ENCODE data around the gene FMO1. TPM values are rescaled to one million over a fixed set of nuclear protein-coding genes. Genes with fewer than 3 reads are reported as not detected.
"Not testable (repeated sequence)": the region's sequence is repeated elsewhere in the genome, so short reads cannot be mapped to it uniquely, and the experiment has no call there.

FMO1 gene
- total RNA-seq, 1 experiment from 2014 or later: not detected

DNA sequence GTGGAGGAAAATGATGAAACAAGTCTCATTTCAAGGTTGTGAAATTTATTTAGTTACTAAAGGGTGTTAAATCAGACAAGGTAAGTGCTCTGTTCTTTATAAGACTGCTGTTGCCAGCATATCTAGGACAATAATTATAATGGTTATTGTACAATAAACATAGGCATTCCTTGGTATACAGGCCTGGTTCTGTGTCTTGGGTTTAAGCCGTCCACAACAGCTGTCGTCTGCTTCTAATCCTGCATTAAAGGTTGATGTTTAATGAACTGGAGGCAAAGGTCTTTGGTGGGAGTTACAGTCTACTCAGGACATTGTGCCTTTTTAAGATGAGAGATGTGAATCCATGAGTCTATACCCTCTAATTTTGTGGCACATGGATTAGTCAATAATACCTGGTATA is 42.3 kb downstream of the FMO1 start:
- Histone ChIP-seq H3K36me3 (ENCODE audit: low read depth, low read length) (no peaks in the 10 kb centered on the region), H3K4me2 (ENCODE audit: low read length) (no peak overlapping the region), H3K9me2 (replicated peaks; ENCODE audit: low read length) (no peaks in the 10 kb centered on the region), H3F3A (ENCODE audit: low read length, unreplicated experiment) (no peaks in the 10 kb centered on the region), H3K4me3 (ENCODE audit: low read length) (no peak overlapping the region), H2AFZ (ENCODE audit: low read length) (no peak overlapping the region), H3K9ac (ENCODE audit: low read length) (no peak overlapping the region), H3K79me2 (ENCODE audit: low read length) (no peaks in the 10 kb centered on the region), H3K27me3 (ENCODE audit: low read length) (peaks cover 60% of the 10 kb centered on the region), H3K4me1 (ENCODE audit: insufficient read depth, low read length) (no peaks in the 10 kb centered on the region), H4K20me1 (ENCODE audit: low read length) (no peaks in the 10 kb centered on the region), H3K9me3 (ENCODE audit: low read length) (no peaks in the 10 kb centered on the region), H3K27ac (ENCODE audit: low read length) (no peak overlapping the region)
- TF ChIP-seq EZH2 (IDR thresholded peaks at IDR 0.05; ENCODE audit: low read length, unreplicated experiment): no peak
- TF ChIP-seq, protein P1, sequence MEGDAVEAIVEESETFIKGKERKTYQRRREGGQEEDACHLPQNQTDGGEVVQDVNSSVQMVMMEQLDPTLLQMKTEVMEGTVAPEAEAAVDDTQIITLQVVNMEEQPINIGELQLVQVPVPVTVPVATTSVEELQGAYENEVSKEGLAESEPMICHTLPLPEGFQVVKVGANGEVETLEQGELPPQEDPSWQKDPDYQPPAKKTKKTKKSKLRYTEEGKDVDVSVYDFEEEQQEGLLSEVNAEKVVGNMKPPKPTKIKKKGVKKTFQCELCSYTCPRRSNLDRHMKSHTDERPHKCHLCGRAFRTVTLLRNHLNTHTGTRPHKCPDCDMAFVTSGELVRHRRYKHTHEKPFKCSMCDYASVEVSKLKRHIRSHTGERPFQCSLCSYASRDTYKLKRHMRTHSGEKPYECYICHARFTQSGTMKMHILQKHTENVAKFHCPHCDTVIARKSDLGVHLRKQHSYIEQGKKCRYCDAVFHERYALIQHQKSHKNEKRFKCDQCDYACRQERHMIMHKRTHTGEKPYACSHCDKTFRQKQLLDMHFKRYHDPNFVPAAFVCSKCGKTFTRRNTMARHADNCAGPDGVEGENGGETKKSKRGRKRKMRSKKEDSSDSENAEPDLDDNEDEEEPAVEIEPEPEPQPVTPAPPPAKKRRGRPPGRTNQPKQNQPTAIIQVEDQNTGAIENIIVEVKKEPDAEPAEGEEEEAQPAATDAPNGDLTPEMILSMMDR (conservative IDR thresholded peaks at IDR 0.05; ENCODE audit: low read depth, low read length): no peak
- no peak for TF ChIP-seq EZH2phosphoT487 (IDR thresholded peaks at IDR 0.05; ENCODE audit: borderline replicate concordance, low read length)
- no TSS peak for BruUV-seq (replicated peaks)
- no peak for DNase-seq
- ChIA-PET CTCF (no interaction called here), POLR2A (ENCODE audit: unreplicated experiment) (no interaction called here)
- intact Hi-C loops (cut with micrococcal nuclease): no loop called here
- no peak for ATAC-seq

DNA sequence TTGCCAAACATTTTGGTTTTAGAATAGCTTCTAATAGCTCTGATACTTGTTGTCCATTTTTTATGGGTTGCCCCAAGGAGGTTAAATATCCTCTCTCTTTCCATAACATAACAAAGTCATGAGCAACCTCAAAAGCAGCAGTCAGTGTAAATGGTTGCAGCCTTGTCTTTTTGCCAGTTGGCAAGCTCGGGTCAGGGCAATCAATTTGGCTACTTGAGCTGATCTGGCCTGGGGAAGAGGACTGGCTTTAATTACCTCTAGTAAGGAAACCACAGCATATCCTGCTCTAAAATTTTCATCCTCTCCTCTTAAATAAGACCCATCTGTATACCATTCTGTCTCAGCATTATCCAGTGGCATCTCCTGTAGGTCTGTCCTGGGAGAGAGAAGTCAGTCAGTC is 44.5 kb downstream of the FMO1 start:
- CTCF ChIA-PET: no interaction called here
- H2AFZ ChIP-seq (ENCODE audit: low read length): no peak overlapping the region
- ATAC-seq: no peak
- H3K4me2 ChIP-seq (ENCODE audit: low read length): no peak overlapping the region
- no peaks in the 10 kb centered on the region for H3F3A ChIP-seq (ENCODE audit: low read length, unreplicated experiment)
- no peaks in the 10 kb centered on the region for H4K20me1 ChIP-seq (ENCODE audit: low read length)
- no peaks in the 10 kb centered on the region for H3K4me1 ChIP-seq (ENCODE audit: insufficient read depth, low read length)
- no peaks in the 10 kb centered on the region for H3K79me2 ChIP-seq (ENCODE audit: low read length)
- no peaks in the 10 kb centered on the region for H3K9me2 ChIP-seq (replicated peaks; ENCODE audit: low read length)
- H3K9ac ChIP-seq (ENCODE audit: low read length): no peak overlapping the region
- TF ChIP-seq, protein P1 (conservative IDR thresholded peaks at IDR 0.05; ENCODE audit: low read depth, low read length): no peak
- TF ChIP-seq EZH2 (IDR thresholded peaks at IDR 0.05; ENCODE audit: low read length, unreplicated experiment): no peak
- TF ChIP-seq EZH2phosphoT487 (IDR thresholded peaks at IDR 0.05; ENCODE audit: borderline replicate concordance, low read length): no peak
- no peaks in the 10 kb centered on the region for H3K36me3 ChIP-seq (ENCODE audit: low read depth, low read length)
- no peaks in the 10 kb centered on the region for H3K9me3 ChIP-seq (ENCODE audit: low read length)
- POLR2A ChIA-PET (ENCODE audit: unreplicated experiment): no interaction called here
- H3K4me3 ChIP-seq (ENCODE audit: low read length): no peak overlapping the region
- H3K27ac ChIP-seq (ENCODE audit: low read length): no peak overlapping the region
- intact Hi-C loops (cut with micrococcal nuclease): no loop called here
- no peak for DNase-seq
- no TSS peak for BruUV-seq (replicated peaks)
- peaks cover 79% of the 10 kb centered on the region for H3K27me3 ChIP-seq (ENCODE audit: low read length)

DNA sequence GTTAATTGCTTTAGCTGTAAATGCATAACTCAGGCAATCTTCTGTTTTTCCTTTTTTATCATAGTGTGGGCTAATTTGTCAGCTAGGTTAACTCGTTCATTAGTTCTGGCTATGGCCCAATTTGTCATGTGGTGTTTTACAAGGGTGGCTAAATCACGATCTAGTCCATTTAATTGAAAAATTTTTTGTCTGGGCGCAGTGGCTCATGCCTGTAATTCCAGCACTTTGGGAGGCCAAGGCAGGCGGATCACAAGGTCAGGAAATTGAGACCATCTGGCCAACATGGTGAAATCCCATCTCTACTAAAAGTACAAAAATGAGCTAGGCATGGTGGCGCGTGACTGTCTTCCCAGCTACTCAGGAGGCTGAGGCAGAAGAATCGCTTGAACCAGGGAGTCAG is 47.1 kb downstream of the FMO1 start:
- H3K4me1 ChIP-seq (ENCODE audit: insufficient read depth, low read length); H2AFZ ChIP-seq (ENCODE audit: low read length); H3K4me2 ChIP-seq (ENCODE audit: low read length); H4K20me1 ChIP-seq (ENCODE audit: low read length); BruUV-seq (replicated peaks); DNase-seq; ATAC-seq; H3K79me2 ChIP-seq (ENCODE audit: low read length); POLR2A ChIA-PET (ENCODE audit: unreplicated experiment); H3K27ac ChIP-seq (ENCODE audit: low read length); H3K9me2 ChIP-seq (replicated peaks; ENCODE audit: low read length); intact Hi-C loops (cut with micrococcal nuclease); H3K4me3 ChIP-seq (ENCODE audit: low read length); H3F3A ChIP-seq (ENCODE audit: low read length, unreplicated experiment); H3K36me3 ChIP-seq (ENCODE audit: low read depth, low read length); H3K9ac ChIP-seq (ENCODE audit: low read length): not testable (repeated sequence)
- H3K27me3 ChIP-seq (ENCODE audit: low read length): peaks cover 75% of the 10 kb centered on the region
- CTCF ChIA-PET: interaction anchor here (1.6 kb wide), 1 partner anchor 19 kb away, joined by 4 read pairs; the partner anchor contains the start of gene FMO4
- H3K9me3 ChIP-seq (ENCODE audit: low read length): peaks cover 15% of the 10 kb centered on the region
